Tibial nerve (tissue), 3 donors: ENCODE data around the gene SLC39A9.

ENCODE experiments used
- POLR2A ChIP-seq, 2 donors: fragments of 450-650 bp; IDR thresholded peaks; one replicate each; pipeline ENCODE4 v1.6.1; 2017; ENCODE audit warnings: antibody characterized with exemption in 2 of 2, mild to moderate bottlenecking in 2 of 2, moderate library complexity in 2 of 2
- TF ChIP-seq, protein P1 (sequence below), 5 experiments: fragments of 200-600 bp in 3 of 5; fragments of 450-650 bp in 2 of 5; sonication (generic) in 3 of 5; IDR thresholded peaks; one replicate each; pipeline ENCODE4 v1.5.1; 2016 to 2019; ENCODE audit warnings: antibody characterized with exemption in 5 of 5, mild to moderate bottlenecking in 3 of 5, moderate library complexity in 2 of 5

DNA sequence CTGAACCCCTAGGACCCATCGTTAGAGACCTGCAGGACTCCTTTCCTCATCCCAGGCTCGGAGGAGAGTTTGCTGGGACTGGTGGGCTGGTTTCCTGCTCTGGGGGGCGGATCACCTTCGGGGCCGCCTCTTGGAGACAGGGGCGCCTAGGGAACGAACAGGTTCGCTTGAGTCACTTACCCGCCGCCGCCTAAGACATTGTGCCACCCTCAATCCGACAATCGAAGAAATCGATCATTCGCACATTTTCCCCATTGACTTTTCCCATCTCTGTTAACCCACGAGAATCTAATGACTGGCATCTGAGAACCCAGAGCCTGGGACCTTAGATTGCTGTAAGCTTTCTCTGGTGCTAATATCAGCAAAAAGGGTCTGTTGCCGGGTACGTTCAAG lies 322 bp downstream of the SLC39A9 start:
- TF ChIP-seq, protein P1, sequence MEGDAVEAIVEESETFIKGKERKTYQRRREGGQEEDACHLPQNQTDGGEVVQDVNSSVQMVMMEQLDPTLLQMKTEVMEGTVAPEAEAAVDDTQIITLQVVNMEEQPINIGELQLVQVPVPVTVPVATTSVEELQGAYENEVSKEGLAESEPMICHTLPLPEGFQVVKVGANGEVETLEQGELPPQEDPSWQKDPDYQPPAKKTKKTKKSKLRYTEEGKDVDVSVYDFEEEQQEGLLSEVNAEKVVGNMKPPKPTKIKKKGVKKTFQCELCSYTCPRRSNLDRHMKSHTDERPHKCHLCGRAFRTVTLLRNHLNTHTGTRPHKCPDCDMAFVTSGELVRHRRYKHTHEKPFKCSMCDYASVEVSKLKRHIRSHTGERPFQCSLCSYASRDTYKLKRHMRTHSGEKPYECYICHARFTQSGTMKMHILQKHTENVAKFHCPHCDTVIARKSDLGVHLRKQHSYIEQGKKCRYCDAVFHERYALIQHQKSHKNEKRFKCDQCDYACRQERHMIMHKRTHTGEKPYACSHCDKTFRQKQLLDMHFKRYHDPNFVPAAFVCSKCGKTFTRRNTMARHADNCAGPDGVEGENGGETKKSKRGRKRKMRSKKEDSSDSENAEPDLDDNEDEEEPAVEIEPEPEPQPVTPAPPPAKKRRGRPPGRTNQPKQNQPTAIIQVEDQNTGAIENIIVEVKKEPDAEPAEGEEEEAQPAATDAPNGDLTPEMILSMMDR (IDR thresholded peaks at IDR 0.05): no peak
- TF ChIP-seq POLR2A (IDR thresholded peaks at IDR 0.05): no peak
